ENCODE measurements around the gene WRAP53.
A peak's percentile ranks its signal among the peaks of the same experiment; 100 is the strongest.
"Not testable (repeated sequence)": the region's sequence is repeated elsewhere in the genome, so short reads cannot be mapped to it uniquely, and the experiment has no call there.

The WRAP53 gene

DNA sequence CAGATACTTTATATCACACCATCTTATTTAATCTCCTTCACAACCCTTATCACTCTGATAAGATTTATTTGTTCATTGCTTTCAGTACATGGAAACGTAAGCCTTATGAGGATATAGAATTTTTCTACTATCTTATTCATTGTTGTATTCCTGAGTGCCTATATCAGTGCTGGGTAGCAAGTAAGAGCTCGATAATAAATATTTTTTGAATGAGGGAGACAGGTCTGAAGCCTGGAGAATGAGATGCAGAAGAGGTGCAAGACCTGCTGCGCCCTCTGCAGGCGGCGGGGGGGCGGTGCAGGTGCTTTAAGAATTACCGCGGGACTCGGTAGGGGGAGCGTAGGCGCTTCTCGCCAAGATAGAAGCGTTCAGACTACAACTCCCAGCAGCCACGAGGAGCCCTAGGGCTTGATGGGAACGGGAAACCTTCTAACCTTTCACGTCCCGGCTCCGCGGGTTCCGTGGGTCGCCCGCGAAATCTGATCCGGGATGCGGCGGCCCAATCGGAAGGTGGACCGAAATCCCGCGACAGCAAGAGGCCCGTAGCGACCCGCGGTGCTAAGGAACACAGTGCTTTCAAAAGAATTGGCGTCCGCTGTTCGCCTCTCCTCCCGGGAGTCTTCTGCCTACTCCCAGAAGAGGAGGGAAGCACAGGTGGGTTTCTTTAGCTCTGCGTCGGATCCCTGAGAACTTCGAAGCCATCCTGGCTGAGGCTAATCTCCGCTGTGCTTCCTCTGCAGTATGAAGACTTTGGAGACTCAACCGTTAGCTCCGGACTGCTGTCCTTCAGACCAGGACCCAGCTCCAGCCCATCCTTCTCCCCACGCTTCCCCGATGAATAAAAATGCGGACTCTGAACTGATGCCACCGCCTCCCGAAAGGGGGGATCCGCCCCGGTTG lies at the start of gene WRAP53:
Gene WRAP53 (plus strand): TSS at position 570 of the 900 bp plus-strand sequence. CDS start 172 bp downstream, at position 742.
- DNase-seq: peak; percentile 99

DNA sequence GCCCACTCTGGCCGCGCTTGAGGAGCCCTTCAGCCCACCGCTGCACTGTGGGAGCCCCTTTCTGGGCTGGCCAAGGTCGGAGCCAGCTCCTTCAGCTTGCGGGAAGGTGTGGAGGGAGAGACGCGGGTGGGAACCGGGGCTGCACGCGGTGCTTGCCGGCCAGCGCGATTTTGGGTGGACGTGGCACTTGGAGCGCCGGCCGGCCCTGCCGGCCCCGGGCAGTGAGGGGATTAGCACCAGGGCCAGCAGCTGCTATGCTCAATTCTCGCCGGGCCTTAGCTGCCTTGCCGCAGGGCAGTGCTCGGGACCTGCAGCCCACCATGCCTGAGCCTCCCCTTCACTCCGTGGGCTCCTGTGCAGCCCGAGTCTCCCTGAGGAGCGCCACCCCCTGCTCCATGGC lies 47.5 kb upstream of the WRAP53 start:
- no peak for DNase-seq

DNA sequence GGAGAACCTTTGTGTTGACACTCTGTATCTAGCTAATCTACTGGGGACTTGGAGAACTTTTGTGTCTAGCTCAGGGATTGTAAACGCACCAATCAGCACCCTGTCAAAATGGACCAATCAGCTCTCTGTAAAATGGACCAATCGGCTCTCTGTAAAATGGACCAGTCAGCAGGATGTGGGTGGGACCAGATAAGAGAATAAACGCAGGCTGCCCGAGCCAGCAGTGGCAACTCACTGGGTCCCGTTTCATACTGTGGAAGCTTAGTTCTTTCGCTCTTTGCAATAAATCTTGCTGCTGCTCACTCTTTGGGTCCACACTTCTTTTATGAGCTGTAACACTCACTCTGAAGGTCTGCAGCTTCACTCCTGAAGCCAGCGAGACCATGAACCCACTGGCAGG lies 46.6 kb upstream of the WRAP53 start:
- DNase-seq: not testable (repeated sequence)

DNA sequence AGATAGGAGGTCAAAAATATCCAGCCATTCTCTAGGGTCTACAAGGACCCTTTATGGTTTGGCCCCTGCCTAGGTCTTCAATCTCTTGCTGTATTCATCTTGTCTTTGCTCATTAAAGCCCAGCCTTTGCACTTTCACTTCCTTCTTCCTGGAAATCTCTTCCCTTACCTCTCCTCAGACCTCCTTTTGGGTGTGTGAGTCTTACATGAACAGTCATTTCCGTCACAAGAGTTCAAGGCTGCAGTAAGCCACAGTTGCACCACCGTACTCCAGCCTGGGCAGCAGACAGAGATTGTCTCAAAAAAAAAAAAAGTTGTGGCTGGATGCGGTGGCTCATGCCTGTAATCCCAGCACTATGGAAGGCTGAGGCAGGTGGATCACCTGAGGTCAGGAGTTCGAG lies 43.5 kb upstream of the WRAP53 start:
- no peak for DNase-seq

DNA sequence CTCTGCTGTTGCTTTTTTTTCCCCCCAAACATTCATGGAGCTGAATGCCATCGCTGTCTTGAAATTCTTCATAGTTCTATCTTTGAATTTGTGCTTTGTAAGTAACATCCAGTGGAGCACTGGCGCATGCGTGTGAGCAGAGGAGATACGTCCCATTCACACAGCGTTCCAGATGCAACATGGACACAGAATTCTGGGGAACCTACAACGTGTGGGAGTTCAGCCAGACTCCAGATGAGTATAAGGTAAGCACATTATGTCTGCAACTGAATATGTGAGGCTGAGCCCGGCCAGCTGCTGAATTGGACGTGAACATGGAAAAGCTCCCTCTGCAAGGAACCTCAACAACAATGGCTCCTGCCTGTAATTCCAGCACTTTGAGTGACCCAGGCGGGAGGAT lies 41.8 kb upstream of the WRAP53 start:
- no peak for DNase-seq

DNA sequence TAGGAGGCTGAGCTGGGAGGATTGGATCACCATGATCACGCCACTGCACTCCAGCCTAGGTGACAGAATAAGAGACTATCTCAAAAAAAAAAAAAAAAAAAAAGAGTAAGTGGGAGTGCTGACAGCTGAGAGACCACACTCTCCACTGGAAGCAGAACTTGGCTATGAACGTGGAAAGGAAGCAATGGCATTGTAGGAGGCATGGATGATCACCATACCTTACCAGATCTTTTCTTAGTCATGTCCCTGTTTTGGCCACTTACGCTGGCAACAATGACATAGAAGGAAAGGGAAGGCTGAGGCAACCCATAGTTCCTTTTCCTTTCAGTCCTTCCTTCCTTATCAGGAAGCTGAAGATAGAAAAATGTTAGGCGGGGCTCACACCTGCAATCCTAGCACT lies 41.3 kb upstream of the WRAP53 start:
- no peak for DNase-seq

DNA sequence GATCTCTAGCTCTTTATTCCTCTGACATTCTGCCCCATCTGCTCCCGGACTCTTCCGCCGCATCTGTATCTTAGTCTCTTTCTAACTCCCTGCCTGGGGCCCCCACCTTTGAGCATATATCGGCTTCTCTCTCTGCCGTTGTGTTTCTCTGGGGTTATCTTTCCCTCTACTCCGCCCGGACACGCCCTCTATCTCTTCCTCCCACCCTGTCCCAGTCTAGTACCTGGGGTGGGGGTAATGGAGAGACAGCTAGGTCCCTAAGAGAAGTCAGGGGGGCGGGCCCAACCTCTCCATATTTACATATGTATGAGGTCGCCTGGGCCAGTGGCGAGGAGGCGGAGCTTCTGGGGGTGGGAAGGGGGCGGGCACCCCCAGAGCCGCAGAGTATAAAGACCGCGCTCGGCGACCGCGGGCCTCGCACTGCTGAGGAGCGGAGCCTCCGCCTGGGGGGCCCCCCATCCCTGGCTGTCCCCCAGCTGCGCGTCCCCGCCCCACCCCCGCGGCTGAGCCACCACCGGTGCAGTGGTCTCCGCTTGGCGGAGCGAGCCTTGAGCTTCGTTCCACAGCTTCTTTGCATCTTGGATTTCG lies 37.7 kb upstream of the WRAP53 start, which contains the start of gene ATP1B2:
Gene ATP1B2 (plus strand): TSS at position 418 of the 588 bp plus-strand sequence. CDS start 593 bp downstream, outside the sequence.
- peak; percentile 86 for DNase-seq

DNA sequence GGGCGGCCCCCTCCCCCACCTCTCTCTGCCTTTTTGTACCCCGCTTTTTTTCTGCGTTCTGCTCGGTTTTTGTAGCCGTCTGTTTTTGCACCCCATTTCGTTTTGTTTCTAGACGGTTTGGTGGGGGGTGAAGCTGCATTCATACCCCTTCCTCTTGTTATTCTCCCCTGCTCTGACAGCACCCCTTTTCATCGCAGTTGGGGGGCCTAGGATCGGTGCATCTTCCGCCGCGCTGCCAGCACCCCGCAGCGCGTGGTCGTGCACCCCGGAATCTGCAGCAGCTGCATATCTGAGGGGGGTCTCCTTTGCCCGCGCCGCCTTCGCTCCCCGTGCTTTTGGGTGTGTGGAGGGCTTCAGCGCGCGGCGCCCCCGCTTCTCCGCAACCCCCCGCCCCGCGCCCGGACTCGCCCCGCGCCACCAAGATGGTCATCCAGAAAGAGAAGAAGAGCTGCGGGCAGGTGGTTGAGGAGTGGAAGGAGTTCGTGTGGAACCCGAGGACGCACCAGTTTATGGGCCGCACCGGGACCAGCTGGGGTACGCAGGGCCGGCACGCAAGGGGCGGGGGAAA lies 37.1 kb upstream of the WRAP53 start:
- DNase-seq: no peak

DNA sequence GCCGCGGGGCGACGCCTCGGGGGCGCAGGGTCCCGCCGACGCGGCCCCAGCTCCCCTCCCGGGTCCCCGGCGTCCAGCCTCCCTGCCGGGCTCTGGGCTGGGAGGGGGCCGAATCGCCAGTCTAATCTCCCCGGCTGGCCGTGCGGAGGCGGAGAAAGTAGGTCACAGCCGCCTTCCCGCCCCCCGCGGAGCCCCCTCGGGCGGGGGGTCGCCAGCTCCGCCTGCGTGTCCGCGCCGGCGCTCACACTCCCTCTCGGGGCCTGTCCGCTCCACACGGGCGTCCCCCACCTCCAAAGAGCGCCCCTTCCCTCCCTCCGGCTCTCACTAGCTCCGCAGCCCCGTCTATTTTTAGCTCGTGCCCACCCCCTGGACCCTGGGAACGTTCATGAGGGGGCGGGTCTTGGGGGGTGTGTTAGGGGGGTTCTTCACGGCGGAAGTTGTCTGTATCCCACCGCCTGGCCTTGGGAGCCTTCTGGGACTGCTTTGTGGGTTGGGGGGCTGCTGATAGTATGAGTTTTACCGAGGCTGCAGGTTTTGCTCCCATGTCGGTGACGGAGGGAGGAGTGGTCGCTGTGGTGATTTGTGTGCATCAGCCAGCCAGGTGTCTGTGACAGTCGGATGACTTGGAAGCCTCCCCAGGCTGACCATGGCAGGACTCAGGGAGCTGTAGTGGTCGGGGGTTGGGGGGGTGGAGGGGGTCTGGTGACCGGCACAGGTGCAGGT lies 36.5 kb upstream of the WRAP53 start:
- DNase-seq: no peak

DNA sequence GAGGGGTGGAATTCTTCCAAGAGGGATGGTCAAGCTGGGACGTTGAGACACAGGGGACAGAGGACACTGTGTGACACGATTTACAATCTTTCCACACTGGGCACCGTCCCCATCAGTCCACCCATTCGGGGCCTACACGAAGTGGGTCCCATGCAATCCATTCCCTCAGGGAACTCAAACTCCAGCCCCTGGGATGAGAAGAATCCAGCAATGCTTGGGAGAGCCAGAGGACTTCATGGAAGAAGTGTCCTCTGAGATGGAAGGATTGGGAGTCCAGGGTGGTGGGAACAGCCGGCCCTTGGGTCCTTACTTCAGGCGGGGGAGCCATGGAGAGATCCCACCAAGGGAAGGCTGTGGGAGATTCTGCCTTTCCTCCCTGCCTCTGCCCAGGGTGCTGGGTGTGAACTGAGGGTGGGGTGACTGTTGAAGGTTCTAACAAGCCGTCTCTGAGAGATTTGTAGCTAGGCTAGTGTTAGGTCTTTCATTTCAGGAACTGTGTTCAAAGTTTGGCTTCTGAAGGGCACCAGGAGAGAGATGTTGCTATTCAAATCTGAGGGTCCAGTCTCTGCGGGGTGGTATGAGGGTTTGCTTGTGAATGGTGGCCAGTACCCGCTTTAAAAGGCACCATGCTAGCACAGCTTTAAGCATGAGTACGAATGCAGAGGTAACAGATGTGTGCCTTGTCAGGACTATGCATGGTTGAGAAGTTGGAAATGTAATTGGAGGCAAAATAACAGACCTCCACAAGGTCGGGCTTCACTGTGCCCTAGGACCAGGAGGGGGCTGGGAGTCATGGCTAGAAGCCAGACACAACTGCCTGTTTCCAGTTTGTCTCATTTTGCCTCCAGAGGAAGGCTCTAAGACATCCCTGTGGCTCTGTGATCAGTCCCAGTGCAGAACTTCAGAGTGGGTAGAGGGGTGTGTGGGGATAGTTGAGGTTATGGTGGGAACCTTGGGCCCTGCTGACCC lies 35.6 kb upstream of the WRAP53 start:
- no peak for DNase-seq

DNA sequence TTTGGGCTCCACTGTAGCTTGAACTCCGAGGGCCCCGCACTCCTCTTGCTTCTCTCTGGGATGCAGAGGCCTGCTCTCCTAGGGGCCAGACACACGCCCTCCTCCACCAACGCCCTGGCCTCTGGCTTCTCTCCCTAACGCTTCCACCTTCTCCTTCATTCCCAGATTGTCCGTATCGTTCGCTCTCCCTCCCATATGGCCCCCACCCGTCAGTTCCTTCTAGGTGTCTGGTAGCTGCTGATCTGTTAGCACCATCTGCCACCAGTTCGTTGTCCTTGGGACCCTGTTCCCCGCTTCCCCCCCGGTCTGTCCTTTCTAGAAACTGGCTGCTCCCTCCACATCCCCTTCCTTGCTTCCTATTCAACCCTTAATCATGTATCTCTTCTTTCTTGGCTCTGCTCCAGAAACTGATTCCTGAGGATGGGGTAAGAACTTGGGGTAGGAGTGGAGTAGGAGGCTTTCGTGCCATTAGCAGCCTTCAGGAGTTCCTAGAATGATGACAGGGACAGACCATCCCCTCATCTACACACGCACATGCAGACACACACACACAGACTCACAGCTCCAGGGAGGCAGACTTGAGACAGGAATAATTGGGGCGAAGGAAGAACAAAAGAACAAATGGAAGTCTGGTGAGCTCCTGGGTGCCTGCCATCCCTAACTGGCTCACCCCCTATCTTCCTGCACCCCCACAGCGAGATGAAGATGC lies 33.3 kb upstream of the WRAP53 start:
- DNase-seq: peak; percentile 16

DNA sequence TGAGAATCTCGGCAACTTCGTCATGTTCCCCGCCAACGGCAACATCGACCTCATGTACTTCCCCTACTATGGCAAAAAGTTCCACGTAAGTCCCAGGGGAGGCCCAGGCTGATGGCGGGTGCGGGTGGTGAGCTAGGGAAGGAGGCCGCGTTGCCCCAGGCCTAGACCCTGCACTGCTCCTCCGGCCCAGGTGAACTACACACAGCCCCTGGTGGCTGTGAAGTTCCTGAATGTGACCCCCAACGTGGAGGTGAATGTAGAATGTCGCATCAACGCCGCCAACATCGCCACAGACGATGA lies 32.8 kb upstream of the WRAP53 start:
- no peak for DNase-seq

DNA sequence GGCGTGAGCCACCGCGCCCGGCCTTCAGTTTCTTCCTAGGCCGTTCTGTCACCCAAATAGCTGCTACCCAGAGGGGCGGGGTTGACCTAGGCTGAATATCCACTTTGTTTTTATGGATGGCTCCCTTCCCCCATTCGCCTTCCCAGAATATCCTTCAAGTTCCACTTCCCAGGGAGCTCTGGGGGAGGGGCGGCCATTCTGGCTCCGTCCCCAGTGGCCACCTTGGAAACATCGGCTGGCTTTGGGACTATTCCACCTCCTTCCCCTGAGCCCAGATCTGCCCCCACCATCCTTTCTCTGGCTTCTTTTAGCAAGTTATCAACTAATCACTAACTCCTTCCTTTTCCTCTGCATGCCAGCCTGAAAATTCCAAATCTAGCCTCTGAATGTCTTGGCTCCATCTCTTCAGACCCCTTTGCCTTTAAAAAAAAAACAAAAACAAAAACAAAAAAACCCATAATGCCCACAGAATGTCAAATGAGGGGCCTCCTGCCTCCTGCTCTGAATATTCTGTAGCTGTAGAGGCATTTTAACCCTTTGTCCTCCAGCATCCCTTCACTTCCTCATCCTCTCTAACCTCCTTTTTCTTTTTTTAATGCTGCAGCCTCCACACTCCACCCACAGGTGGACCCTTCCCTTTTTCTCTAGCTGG lies 31.2 kb upstream of the WRAP53 start:
- DNase-seq: no peak

DNA sequence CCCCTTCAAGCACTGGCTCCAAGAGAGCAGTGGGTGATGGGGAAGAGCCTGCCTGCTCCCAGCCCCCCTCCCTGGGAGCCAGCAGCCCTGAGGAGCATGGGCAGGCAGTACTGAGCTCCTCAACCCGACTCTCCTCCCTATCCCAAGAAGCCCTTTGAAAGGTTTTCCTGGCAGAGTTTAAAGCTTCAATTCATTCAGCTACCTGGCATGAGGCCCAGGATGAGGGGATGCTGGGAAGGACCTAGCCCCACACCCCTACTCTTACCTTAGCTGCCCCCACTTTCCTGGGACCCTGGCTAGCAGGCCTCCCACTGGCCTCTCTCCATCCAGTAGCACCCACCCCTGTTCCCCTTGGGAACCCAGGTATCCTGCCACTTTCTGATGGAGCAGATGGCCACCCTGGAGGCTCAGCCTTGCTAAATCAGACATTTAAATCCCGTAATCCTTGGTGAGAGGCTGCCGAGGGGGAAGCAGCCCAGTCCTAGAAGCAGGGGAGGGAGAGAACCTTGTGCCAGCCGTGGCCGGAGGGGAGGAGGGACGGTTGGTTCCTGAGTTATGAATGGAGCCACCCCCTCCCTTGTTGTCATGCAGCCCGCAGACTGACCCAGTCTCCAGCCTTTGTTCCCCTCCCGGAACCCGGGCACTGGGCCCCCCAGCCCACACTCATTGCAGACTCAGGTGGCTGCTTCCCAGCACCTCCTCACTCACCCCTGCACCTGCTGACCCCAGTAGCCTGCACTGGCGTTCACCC lies 20.4 kb upstream of the WRAP53 start:
- DNase-seq: peak; percentile 22

DNA sequence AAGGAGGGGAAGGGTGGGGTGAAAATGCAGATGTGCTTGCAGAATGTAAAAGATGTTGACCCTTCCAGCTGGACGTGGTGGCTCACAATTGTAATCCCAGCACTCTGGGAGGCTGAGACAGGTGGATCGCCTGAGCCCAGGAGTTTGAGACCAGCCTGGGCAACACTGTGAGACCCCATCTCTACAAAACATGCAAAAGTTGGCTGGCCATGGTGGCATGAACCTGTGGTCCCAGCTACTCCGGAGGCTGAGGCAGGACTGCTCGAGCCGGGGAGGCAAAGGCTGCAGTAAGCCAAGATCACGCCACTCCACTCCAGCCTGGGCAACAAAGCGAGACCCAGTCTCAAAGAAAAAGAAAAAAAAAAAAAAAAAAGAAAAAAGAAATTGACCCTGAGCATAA lies 19.8 kb upstream of the WRAP53 start:
- no peak for DNase-seq

DNA sequence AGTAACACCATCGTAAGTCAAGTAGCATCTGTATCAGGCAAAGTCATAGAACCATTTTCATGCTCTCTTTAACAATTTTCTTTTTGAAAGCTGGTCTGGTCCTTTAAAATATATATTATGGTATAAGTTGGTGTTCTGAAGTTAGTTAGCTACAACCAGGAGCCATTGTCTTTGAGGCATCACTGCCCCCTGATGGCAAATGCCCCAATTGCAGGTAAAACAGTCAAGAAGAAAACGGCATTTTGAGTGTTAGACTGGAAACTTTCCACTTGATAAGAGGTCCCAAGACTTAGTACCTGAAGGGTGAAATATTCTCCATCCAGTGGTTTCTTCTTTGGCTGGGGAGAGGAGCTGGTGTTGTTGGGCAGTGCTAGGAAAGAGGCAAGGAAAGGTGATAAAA lies 15.0 kb upstream of the WRAP53 start:
- no peak for DNase-seq

DNA sequence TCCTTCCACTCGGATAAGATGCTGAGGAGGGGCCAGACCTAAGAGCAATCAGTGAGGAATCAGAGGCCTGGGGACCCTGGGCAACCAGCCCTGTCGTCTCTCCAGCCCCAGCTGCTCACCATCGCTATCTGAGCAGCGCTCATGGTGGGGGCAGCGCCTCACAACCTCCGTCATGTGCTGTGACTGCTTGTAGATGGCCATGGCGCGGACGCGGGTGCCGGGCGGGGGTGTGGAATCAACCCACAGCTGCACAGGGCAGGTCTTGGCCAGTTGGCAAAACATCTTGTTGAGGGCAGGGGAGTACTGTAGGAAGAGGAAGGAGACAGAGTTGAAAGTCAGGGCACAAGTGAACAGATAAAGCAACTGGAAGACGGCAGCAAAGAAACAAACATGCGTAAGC lies 13.3 kb upstream of the WRAP53 start:
- DNase-seq: no peak

DNA sequence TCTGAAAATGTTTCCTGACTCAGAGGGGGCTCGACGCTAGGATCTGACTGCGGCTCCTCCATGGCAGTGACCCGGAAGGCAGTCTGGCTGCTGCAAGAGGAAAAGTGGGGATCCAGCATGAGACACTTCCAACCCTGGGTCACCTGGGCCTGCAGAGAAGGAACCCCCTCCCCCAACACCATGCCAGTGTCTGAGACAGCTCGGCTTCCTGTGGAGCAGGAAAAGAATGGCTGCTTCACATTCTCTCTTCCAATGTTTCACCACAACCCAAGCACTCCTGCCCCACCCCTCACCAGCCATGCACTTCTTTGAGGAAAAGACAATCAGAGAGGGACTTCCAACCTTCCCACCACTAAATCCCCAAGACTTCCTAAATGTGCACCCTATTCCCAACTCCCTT lies 11.7 kb upstream of the WRAP53 start:
- no peak for DNase-seq

DNA sequence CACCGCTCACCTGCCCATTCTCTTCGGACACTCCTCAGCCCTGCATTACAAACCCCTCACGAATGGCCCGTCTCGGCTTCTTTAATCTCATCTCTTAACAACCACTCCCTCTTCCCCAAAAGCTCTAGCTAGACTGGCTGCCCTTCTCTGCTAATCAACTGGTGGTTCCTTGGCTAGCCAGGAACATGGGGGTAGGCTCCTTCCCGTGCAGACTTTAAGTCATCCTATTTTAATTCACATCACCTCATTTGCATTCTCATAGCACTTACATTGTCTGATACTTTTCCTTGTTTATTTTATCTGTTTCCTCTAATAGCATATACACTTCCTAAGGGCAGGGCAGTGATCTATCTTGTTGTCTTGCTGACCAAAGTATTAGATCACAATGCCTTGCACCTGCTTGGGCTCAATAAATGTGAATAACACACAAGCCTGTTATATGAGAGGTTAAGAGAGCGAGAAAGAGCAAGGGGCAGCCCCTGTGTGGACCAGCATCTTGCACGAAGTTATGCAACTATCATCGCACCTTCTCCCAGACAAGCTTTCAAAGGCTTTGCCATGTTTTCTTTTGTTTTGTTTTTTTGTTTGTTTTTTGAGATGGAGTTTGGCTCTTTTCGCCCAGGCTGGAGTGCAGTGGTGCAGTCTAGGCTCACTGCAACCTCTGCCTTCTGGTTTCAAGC lies 10.7 kb upstream of the WRAP53 start:
- DNase-seq: no peak
